Tibial artery (tissue), 4 donors: ENCODE results near the gene FHAD1.

Source experiments
- DNase-seq, 2 donors: peaks; one replicate each; pipeline ENCODE4 v3.0.0-alpha.2; 2019
- H3K27ac ChIP-seq, 2 donors: fragments of 200-600 bp; sonication (generic) in 1 of 2; 1 replicate in 1 of 2; 2 replicates in 1 of 2; pipeline ENCODE4 v1.5.1; 2018 to 2019; ENCODE audit warnings: mild to moderate bottlenecking in 1 of 2
- H3K27me3 ChIP-seq, 2 donors: fragments of 200-600 bp; sonication (generic) in 1 of 2; one replicate each; pipeline versions ENCODE4 v1.5.1 to v1.6.0; 2016 to 2019
- H3K36me3 ChIP-seq, 3 donors: fragments of 200-600 bp; sonication (generic) in 2 of 3; one replicate each; pipeline ENCODE4 v1.5.1; 2016 to 2019; ENCODE audit warnings: mild to moderate bottlenecking in 2 of 3
- H3K4me1 ChIP-seq, 4 donors: fragments of 200-600 bp; sonication (generic) in 2 of 4; 1 replicate in 3 of 4; 2 replicates in 1 of 4; pipeline ENCODE4 v1.5.1; 2016 to 2019
- H3K4me3 ChIP-seq, 2 donors: fragments of 200-600 bp; sonication (generic) in 1 of 2; 1 replicate in 1 of 2; 2 replicates in 1 of 2; pipeline ENCODE4 v1.5.1; 2018 to 2019; ENCODE audit warnings: mild to moderate bottlenecking in 2 of 2
- H3K9me3 ChIP-seq, 3 donors: fragments of 200-600 bp; sonication (generic) in 1 of 3; one replicate each; pipeline ENCODE4 v1.5.1; 2016 to 2019
- CTCF ChIP-seq, 2 experiments: fragments of 200-600 bp in 1 of 2; fragments of 450-650 bp in 1 of 2; IDR thresholded peaks; one replicate each; pipeline ENCODE4 v1.5.1; 2017 to 2019; ENCODE audit warnings: antibody characterized with exemption in 2 of 2, mild to moderate bottlenecking in 1 of 2, moderate library complexity in 1 of 2
- intact Hi-C: fragments of 100-400 bp; cut with DNase I; formaldehyde crosslinking; loops from one replicate; pipeline ENCODE4 v1.15.0; 2023; ENCODE audit warnings: low total_unique reads

Gene FHAD1

GRCh38 chr1:15357612-15358207 is 110.7 kb downstream of the FHAD1 start:
- no peaks in the 10 kb centered on the region for H3K9me3 ChIP-seq
- H3K36me3 ChIP-seq: no peaks in the 10 kb centered on the region
- intact Hi-C loops: no loop called here
- no peak for DNase-seq
- no peak for TF ChIP-seq CTCF (IDR thresholded peaks at IDR 0.05)
- H3K27ac ChIP-seq: no peak overlapping the region
- H3K4me1 ChIP-seq: peaks cover 0 to under 1% (median 0%) of the 10 kb centered on the region in 4 donors
- no peaks in the 10 kb centered on the region for H3K27me3 ChIP-seq
- no peak overlapping the region for H3K4me3 ChIP-seq

DNA sequence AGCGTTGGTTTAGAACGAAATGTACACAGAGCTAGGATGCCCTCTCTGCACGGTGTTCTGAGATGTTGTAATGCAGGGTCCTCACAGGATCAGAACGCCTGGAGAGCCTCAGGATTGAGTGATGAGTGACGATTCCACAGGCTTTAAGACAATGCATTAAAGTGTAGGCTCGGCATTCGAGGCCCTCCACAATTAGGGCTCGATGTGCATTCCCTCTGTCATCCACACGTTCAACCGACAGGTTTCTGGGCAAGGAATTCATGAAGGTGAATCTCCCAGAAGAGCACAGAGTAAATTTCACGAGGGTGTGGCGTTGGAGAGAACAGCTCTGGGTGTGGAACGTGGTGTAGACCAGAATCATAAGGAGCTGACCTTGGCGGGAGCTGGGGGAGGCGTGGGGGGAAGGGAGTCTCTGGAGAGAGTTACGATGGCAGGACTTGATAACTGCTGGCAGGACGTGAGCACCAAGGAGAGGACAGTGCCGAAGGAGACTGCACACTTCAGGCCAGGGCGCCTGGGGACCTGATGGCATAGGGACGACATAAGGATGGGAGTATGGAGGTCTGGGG is 111.6 kb downstream of the FHAD1 start:
- Histone ChIP-seq H3K9me3 (no peaks in the 10 kb centered on the region), H3K4me3 (no peak overlapping the region), H3K4me1 (no peaks in the 10 kb centered on the region), H3K36me3 (no peaks in the 10 kb centered on the region), H3K27me3 (no peaks in the 10 kb centered on the region), H3K27ac (no peak overlapping the region)
- no peak for DNase-seq
- intact Hi-C loops: no loop called here
- TF ChIP-seq CTCF (IDR thresholded peaks at IDR 0.05): no peak

DNA sequence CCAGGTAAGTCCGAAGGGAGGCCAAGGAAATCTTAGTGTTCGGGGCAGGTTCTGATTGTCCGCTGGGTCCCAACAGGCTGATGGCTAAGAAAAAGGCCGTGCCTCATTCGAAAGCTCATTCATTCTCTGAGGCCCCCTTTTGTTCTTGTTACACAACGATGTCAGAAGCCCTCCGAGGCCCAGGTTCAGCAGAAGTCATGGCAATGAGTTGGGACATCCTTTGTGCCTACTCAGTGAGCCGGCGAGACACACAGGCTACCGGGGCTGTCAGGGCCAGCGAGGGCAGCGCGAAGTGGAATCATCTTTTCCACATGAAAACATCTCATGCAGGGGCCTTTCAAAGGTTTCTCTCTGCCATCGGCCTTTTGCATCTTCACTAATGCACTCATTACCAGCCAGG is 113.7 kb downstream of the FHAD1 start:
- Histone ChIP-seq H3K27me3 (no peaks in the 10 kb centered on the region), H3K9me3 (no peaks in the 10 kb centered on the region), H3K36me3 (no peaks in the 10 kb centered on the region), H3K4me3 (no peak overlapping the region), H3K27ac (no peak overlapping the region), H3K4me1 (no peaks in the 10 kb centered on the region)
- intact Hi-C loops: no loop called here
- TF ChIP-seq CTCF (IDR thresholded peaks at IDR 0.05): no peak
- DNase-seq: no peak

DNA sequence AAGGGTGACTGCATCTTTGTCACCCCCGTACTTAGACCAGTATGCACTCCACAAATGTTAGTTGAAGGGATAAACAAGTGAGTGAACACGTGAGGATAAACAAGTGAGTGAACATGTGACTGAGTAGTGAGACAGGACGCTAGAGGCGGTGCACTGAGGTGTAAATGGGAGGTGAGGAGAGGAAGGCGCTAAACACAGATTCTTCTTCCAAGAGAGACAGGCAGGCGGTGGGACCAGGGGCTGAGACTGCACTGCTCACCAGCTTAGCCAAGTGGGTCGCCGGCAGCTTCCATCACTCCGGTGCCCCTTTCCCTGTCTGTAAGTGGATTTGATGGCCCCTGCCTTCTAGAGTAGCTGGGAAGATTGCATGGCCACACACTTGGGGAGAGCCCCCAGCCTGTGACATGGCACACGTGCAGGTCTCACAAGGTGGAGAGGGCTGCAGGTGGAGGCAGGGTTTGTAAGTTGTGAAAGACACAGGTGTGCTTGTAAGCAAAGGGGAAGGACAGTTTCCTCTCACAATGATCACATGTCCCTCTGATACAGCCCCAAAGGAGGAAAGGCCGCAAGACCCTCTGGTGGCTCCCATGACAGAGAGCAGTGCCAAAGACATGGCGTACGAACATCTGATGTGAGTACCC is 115.2 kb downstream of the FHAD1 start:
- H3K4me1 ChIP-seq: no peaks in the 10 kb centered on the region
- no peak overlapping the region for H3K27ac ChIP-seq
- intact Hi-C loops: no loop called here
- DNase-seq: no peak
- no peaks in the 10 kb centered on the region for H3K36me3 ChIP-seq
- H3K4me3 ChIP-seq: no peak overlapping the region
- no peaks in the 10 kb centered on the region for H3K9me3 ChIP-seq
- no peak for TF ChIP-seq CTCF (IDR thresholded peaks at IDR 0.05)
- H3K27me3 ChIP-seq: no peaks in the 10 kb centered on the region

DNA sequence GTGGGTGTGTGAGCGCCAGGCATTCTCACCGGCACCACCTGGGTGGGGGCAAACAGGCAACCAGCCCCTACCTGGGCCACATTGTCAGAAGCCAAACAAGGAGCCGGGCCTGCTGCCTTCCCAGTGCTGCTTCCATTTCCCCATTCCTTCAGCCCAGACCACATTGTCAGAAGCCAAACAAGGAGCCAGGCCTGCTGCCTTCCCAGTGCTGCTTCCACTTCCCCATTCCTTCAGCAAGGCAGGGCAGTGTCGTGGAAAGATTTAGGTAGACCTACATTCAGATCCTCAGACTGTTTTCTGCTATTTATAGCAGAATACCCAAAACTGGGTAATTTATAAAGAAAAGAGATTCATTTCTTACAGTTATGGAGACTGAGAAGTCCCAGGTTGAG is 115.7 kb downstream of the FHAD1 start:
- Histone ChIP-seq H3K27ac (no peak overlapping the region), H3K4me1 (no peaks in the 10 kb centered on the region), H3K9me3 (no peaks in the 10 kb centered on the region), H3K4me3 (no peak overlapping the region), H3K27me3 (no peaks in the 10 kb centered on the region), H3K36me3 (no peaks in the 10 kb centered on the region)
- DNase-seq: no peak
- no peak for TF ChIP-seq CTCF (IDR thresholded peaks at IDR 0.05)
- intact Hi-C loops: no loop called here
